Activated T-cell treated with anti-CD3 and anti-CD28 coated beads for 24 hours (primary cell): ENCODE results near the gene NXPH1.

Experiments used
- DNase-seq: peaks from one replicate; pipeline ENCODE4 v3.0.0-alpha.2; 2020; ENCODE audit warnings: low read depth

The NXPH1 gene

DNA sequence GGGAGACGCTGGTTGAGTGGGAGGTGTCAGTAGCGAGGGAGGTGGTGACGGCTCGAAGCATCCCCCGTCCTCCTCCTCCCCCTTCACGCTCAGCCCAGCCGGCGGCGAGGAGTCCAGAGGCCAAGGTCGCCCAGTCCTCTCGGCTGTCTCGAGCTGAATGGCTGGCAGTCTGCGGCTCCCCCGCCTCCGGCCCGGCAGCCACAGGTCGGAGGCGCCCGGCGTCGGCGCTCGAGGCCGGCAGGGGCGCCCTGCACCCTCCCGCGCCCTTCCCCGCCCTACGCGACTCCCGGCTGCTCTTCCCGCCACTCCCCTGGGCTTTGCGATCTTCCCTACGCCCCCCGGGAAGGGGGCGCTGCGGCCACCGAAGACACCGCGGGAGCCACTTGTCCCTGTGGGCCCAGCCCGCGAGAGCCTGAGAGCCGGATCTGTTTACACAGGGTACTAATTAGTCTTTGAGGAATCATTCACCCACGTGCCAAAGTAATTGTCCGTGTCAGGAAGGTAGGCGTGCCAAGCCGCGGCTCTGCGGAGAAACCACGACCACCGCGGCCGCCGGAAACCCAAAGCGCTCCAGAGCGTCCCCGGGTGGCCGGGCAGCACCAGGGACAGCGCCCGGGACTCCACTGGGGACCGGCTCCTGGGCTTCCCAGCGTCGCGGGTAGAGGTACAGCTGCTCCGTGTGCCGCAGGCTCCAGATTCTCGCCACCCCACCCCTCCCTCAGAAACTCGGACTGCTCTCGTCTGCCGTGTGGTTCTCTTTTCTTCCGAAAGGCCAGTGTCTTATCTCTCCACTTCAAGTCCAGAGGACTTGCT is at the start of gene NXPH1:
TSS of gene NXPH1 (plus strand) at position 133 of the 813 bp plus-strand sequence.
- no peak for DNase-seq

DNA sequence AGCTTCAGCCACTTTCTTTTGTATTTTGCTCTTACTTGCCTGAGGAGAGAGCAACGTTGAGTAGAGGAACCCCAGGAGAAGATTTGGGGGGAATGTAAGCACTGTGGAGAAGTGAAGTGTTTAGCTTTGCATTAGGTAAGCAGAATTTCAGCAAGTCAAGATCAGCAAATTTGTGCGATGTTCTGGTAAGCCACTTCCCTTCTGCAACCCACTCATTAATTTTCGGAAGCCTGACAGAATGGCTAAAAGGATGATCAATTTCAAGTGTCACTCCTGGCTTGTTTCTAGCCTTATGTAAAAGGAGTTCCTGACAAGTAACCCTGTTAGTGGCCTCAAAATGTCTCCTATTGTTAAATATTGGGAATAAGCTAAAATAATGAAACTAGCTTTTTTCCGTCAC is 48.5 kb upstream of the NXPH1 start:
- DNase-seq: no peak

DNA sequence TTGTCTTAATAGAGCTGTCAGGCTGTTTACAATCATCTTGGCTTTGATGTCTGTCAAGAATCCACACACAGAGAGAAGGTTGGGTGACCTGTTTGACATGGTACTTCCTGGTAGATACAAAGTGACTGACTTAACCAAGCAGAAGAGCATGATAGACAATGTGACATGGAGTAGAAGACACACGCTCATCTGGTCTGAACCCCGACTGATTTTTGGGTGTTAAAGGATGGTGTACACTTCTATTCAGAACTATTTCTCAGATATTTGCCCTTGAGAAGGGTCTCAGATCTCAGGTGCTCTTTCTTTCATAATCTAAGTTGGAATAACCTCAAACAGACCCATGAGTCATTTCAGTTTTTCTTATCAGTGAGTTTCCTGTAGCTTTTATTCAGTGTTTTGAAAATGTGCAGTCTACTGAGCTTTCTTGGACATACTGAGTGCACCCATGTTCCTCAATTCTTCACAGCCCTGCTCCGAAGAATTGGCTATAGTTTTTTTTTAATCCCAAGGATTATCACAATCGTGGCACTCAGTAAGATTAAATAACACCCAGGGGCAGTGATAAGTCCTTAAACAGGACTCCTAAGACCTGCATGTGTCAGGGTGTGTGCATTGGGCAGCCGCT is 46.4 kb upstream of the NXPH1 start:
- no peak for DNase-seq

DNA sequence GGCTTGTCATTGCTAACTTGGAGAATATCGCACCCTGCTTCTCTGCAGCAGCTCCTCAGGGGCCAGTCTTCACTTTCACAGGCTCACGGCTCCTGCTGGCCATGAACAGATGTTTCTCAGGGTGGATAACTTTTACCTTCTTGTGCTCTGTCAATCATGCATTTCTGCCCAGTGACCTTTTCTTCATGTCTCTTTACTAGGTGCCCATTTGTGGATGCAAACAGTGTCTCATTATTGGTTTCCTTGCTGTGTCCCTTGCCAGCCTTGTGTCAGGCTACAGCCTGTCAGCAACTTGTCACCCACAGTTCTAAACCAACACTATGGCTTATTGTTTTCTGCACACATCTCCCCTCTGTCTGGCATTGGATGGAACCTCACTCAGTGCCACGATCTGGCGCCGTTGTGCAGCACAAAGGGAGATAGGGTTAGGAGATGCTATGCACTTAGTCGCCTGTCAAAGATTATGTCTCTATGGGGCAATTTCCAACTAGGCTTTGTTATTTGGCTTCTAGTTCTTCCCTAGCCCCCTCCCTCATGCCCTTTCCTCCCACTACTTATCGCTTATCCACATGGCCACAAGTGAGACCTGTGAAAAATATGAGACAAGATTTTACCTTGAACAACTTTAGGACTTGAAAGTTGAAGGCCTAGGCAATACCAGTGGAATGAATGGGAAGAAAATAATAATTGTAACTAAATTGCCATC is 45.7 kb upstream of the NXPH1 start:
- DNase-seq: no peak

DNA sequence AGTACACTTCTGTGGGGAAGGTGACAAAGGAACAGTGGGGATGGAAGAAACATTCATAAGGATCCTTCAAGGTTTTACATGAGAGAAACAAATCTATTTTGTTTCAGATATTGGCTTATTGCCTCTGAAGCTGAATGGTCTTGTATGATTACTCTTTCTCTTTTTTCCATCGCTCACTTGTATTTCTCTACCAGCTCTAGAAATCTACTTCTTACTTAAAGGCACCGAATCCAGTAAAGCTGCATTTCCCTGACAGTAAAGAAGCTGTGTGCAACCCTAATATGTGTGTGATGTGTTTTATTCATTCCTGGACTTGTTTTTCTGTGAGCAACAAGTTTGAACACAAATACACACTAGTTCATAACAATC is 45.2 kb upstream of the NXPH1 start:
- DNase-seq: no peak

DNA sequence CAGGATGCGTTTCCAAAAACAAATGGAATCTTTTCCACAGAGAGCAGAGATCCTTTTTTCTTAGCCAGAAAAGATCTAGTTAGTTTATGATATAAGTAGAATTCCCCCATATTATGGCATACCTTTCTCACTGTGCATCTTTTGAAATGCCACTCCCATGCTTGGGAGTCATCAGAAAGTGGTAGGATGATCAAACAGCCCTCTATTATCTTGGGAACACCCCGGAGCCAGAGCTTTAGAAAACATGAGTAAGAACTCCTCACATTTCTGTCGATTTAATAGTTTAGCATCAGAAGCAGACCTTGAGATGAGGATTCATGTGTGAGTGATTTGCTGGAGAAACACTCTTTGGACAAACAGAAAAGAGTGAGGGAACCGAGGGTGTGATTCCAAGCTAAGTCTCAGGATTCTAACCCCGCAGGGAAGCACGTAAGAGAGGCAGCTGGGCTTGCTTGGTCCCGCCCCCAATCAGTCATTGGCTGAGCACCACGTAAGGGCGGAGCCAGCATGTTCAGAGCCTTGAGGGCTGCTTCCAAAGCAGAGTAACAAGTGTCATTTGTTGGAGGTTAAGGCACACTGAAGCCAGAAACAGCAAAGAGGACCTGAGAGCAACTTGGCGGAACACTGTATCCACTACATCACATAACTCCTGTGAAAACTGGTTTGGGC is 43.7 kb upstream of the NXPH1 start:
- no peak for DNase-seq

DNA sequence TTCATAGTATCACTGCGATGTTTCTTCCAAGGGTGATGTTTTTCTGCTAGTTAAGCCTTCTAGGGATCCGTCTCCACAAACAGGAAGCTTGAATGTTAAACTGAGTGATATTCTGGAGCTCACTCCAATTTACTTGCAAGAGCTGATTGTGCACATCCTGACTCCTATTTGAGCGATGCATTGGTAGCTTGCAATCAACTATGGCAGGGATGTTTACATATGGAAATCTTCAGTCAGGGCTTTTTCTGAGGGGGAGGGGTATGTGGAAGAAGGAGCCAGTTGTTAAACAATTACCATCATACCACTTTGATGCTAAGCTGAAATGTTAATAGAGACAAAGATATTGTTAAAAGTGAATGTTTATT is 43.2 kb upstream of the NXPH1 start:
- DNase-seq: no peak

DNA sequence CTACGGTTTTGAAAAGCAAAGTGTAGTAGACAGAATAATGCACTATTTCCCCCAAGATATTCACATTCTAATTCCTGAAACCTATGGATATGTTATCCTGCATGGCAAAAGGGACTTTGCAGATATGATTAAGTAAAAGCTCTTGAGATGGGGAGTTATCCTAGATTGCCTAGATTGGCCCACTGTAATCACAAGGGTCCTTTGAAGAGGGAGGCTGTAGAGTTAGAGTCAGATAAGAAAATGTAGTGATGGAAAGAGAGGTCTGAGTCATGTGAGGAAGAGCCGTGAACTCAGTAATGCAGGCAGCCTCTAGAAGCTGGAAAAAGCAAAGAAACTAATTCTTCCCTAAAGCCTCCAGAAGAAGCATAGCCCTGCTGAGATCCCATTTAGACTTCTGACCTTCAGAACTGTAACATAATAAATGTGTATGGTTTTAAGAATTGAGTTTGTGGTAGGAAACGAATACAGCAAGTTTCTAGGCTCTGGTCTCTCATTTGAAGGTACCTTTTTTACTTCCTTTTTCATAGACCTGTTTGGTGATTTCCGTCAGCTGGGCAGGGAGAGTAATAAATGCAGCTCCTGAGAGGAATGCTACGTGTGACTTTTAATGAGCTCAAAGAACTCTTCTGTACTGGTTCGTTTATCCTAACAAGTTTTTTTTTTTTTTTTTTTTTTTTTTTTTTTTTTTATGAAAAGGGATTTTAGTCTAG is 41.9 kb upstream of the NXPH1 start:
- DNase-seq: no peak

- no peak for DNase-seq
Measured at GRCh38 chr7:8396294-8396693, 37.1 kb upstream of the NXPH1 start.

DNA sequence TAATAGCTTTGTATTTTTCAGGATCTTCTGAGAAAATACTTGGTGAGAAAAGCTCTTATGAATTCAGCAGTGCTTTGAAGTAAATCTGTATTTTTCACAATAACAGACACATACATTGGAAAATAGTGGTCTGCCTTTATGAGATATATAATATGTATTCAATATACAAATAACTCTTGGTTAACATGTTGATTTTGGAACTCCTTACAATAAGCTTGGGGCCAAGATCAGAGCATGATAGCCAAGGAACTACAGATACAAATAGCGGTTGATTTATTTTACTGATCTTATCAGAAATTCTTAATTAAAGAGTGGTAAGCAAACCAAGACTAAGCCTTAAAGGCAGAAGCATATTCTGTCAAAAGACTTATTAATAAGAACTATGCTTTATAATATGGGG is 24.5 kb upstream of the NXPH1 start:
- DNase-seq: no peak

DNA sequence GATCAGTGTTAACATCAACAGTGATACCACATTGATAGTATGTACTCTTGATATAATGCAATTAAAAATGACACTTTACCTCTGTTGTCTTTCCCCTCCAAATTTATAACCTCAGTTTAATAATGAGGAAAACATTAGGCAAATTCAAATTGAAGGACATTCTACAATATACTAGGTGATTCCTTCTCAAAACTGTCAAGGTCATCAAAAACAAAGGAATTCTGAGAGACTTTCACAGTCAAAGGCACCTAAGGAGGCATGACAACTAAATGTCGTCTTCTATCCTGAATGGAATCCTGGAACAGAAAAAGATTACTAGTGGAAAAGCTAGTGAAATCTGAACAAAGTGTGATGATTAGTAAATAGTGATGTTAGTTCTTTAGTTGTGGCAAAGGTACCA is 22.3 kb upstream of the NXPH1 start:
- no peak for DNase-seq

DNA sequence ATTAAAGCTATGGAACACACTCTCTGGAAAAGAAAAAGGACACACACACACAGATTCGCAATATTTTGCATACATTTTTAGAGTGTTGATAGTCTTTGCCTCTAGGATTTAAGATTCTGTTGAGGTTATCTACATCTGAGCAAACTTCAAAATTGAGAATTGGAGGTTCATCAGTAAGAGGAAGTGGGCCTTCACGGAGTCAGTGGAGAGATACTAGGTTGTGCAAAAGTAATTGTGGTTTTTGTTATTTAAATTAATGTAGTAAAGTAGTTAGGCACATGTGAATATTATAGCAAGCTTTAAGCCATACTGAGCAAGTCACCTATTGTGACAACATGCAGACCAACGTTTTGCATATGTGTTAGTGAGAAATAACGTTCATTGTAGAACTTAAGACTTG is 19.8 kb upstream of the NXPH1 start:
- no peak for DNase-seq

GRCh38 chr7:8418629-8419245 is 14.7 kb upstream of the NXPH1 start:
- DNase-seq: peak; percentile 34

DNA sequence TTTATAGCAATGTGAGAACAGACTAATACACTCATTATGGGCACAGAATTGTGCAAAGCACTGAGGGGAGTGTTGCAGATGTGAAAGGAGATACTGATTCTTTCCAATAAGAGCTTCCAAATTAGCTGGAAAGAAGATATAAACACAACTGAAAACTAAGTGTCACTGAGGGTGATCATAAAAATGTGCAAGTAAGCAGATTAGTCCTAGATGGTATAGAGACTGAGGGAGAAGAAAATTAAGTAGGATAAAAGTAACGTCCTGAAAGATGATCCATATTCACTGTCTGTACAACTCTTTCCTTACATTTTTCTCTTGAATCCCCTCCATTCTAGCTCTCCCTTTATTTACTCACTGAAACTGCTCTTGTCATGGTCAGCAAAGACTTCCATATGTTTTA is 11.2 kb upstream of the NXPH1 start:
- DNase-seq: no peak

DNA sequence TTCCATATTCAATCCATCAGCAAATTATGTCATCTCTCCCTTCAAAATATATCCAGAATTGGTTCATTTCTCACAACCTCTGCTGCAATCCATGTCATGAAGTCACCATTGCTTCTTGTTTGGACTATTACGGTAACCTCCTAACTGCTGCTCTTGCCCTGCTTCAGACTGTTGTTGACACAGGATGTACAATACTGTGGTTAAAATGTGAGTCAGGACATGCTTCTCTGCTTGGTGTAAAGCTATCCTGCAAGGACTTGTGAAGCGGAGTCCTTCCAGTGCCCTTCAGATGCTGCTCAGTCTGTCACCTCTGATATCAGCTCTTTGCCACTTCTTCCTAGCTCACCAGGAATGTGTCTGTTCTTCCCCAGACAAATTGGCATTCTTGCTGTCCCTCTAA is 10.4 kb upstream of the NXPH1 start:
- no peak for DNase-seq

GRCh38 chr7:8425223-8425622 is 8.2 kb upstream of the NXPH1 start:
- no peak for DNase-seq

DNA sequence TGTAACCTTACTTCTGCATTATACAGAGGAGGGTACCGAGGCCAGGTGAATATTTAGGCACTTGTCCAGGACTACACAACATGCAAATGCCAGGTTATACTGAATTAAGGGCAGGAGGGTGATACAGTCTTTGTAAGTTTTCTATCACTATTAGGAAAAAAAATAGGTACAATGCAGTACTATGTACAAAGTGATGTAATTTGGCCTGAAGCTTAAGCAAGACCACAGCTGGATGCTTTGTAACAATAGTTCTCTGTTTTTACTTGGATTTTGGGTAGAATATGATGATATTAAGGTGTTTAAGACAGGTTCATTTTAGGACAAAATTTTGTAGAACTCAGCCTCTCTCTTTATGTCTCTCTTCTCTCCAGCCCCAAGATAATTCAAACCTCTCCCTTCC is 2.8 kb upstream of the NXPH1 start:
- DNase-seq: no peak

- DNase-seq: no peak
Measured at GRCh38 chr7:8434290-8435002, 1.0 kb downstream of the NXPH1 start.

DNA sequence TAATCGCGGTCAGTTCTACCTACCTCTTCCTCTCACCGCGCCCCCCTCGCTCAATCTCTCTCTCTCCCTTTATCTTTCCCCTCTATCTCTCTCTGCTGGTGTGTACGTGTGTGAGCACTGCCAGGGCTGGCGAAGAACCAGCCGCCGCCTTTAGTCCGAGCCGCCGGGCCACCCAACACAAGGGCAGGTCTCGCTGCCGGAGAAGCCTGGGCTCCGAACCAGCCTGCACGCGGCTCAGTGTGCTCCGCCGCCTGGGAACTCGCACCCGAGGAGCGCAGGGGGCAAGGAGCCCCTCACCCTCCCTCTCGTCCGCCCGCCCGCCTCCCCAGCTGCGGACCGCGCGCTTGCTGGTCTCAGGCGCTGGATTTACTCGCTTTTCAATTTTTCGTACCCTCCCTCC is 1.7 kb downstream of the NXPH1 start:
- DNase-seq: no peak

- DNase-seq: no peak
Measured at GRCh38 chr7:8435590-8436545, 2.5 kb downstream of the NXPH1 start.
